ENCODE measurements around the gene TRIM8.

TRIM8 gene, protein sequence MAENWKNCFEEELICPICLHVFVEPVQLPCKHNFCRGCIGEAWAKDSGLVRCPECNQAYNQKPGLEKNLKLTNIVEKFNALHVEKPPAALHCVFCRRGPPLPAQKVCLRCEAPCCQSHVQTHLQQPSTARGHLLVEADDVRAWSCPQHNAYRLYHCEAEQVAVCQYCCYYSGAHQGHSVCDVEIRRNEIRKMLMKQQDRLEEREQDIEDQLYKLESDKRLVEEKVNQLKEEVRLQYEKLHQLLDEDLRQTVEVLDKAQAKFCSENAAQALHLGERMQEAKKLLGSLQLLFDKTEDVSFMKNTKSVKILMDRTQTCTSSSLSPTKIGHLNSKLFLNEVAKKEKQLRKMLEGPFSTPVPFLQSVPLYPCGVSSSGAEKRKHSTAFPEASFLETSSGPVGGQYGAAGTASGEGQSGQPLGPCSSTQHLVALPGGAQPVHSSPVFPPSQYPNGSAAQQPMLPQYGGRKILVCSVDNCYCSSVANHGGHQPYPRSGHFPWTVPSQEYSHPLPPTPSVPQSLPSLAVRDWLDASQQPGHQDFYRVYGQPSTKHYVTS

DNA sequence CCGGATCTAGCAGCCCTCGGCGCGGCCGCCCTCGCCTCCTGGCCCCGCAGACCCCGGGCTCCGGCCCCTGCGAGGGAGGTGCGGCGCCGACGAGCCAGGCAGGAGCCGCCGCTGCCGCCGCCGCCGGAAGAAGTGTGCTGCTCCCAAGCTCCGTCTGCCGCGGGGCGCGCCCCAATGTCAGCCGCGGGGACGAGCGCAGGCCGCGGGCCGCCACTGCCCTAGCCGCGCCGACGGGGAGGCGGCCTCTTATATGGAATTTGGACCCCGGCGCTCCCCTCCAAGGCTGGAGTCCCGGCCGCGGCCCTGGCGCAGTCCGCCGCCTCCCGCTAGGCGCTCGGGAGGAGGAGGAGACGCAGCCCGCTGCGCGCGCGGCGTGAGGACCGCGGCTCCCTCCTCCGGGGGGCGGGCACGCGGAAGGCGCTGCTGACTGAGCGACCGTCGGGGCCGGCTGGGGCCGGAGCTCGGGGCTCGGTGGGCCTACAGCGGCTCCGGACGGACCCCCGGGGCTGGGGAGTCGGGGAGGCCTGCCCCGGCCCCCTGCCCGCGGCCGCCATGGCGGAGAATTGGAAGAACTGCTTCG, at the start of gene TRIM8:
Gene TRIM8, plus strand, starts transcription at position 414 of the 580 bp plus-strand sequence. Its CDS starts 139 bp downstream, at position 553.
- peak; percentile 53 for DNase-seq (ENCODE audit: low read depth)

DNA sequence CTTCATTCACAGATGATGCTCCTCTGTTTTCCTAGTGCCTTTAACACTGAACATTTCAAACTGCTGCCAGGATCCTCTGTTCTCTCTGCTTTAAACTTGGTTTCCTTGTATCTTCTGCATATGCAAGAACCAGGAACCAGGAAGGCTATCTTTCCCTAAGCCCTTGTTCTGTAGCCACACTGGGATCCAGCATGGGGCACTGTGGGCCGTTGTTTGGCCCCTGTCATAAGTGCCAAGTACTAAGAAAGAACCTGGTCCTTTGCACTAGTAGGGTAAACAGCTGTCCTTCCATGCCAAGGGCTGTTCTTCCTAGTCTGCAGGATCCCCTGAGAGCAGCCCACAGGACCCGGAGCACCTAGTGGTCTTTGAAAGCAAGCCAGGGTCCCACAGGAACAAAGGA, 49.0 kb upstream of the TRIM8 start:
- DNase-seq (ENCODE audit: low read depth), result no peak

DNA sequence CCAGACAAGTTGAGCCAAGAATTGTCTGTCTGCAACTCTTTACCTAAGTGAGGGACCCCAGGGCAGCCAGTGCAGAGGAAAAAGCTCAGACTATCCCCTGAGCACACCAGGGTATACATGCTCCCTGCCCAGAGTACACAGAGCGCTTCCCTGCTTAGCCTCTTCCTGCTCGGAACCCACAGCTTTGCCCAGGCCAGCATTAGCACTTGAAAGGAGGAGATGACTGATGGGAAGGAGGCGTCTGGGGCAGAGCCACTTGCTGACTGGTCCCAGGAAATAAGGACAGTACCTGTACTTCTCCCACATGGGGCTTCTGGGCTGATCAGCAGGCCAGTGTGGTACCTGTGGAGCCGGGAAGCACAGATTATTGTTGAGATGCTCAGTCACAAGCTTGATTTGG, 48.4 kb upstream of the TRIM8 start:
- DNase-seq (ENCODE audit: low read depth), result no peak

DNA sequence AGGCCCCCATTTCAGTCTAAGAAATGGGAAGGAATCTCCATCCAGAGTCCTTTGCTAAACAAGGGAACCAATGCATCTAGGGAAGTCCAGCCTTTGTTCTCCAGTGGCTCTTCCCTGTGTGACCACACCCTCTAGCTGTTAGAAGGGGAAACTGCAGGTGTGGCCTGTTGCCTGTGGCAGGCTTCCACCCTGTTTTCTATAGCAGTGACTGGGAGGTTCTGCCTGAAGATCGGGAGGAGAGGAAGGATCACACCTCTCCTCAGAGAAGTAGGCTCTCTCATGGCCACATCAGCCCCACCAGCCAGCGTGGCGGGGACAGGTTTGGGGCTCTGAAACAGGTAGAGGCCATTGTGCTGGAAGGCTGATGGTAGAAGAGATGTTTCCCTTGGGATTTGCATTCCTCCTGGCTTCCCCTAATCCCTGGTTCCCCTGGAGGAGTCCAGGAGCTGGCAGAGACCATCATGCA, 47.7 kb upstream of the TRIM8 start:
- DNase-seq (ENCODE audit: low read depth), result no peak

DNA sequence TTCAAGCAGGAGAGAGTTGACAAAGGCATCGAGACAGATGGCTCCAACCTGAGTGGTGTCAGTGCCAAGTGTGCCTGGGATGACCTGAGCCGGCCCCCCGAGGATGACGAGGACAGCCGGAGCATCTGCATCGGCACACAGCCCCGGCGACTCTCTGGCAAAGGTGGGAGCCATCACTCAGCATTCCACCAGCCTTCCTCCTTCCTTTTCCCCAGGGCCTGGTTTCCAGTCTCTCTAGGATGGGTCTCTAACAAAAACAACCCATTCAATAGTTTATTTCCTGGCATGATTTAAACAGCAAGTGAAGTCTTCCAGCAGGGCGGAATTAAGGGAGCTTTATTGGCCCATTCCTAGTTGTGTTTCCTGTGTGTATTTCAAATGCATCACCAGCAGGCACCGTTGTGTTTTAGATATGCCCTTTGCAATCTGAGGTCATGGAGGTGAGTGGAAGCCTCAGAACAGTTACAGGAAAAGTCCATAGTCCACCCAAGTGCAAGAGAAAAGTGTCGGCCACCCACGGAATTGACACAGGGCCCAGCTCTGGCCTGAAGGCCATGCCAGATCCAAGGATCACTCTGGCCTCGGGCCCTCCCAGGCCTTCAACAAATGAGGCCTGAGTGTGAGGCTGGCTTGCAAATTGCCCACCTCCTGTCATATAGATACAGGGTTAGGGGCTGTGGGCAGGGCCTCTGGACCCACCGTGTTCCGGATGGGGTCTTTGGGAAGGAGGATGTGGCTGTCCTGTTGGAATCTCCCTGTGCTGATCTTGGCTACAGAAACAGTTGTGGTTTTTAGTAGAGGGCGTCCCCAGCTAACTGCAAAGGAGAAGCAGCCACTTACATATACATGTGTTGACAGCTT, 46.9 kb upstream of the TRIM8 start:
- no peak for DNase-seq (ENCODE audit: low read depth)

DNA sequence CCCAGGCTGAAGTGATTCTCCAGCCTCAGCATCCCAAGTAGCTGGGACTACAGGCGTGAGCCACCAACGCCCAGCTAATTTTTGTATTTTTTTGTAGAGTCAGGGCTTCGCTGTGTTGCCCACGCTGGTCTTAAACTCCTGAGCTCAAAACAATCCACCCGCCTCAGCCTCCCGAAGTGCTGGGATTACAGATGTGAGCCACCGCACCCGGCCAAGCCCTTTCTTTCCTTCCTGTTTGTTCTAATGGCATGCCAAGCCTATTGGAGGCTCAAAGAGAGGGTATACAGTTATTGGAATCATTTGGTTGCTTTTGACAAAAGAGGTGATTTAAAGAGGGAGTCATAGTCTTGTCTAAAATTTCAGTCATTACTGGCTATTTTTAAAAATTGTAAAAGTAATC, 46.0 kb upstream of the TRIM8 start:
- DNase-seq (ENCODE audit: low read depth), result no peak

DNA sequence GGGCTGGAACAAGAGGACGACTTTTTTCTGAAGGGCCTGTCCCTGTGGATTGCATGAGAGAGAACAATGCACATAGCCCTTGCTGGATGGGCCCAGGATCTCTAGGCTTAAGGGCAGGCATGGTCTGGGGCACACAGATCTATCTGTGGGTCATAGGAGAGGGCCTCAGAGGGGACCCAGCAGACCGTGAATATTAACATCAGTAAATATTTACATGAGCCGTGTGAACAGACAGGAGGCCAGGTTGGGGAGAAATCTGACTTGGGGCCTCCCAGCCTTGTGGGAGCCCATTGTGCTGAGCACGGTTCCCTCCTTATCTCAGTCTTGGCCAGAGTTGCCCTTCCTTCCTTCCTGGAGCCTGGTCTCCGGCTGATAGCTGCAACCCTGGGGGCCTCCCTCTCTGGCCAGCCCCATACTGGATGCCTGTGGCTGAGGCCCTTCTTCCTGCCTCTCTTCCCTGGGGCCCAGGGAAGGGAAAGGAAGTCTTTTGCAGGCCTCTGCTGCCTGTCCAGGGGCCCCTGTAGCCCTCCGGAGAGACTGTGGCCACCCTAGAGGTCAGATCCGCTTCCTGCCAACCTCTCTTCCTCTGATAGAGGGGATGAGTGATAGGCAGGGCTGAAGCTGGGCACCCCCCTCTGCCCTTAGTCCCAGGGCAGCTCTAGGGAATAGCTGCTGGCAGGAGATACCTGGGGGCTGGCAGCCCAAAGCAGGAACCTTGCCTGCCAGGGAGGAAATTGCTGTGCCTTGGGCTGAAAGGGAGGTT, 44.5 kb upstream of the TRIM8 start:
- no peak for DNase-seq (ENCODE audit: low read depth)

DNA sequence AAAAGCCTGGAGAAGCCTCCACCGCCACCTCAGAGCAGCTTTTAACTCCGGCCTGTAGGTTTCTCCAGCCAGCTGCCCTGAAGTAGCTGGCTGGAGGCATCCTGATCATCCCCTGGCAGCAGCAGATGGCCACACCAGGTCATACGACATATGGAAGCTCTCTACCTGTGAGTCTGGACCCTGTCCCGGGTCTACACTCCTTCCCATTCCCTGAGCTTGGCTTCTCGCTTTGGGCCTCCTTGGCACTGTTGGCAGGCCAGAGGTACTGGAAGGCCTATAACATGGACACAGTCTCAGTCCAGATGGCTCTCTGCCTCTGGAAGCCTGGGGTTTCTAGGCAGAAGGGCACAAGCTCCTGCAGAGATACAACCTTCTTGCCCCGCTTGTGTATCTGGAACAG, 43.5 kb upstream of the TRIM8 start:
- no peak for DNase-seq (ENCODE audit: low read depth)

DNA sequence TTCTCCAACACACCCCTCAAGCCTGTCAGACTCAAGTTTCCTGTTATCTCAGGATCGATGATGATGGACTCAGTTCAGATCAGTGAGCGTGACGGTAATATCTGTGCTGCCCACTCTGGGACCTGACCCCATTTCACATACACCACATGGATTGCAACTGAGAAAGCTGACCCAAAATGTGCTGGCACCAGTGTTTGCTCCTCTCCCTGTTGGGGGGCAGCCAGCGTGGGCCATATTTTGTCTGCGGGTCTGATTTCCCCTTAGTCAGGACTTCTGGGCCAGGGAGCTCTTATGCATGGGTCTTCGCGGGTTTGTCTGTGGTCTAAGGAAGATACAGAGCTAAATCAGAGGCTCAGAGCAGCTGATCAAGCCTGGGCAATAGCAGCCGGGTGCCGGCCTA, 42.6 kb upstream of the TRIM8 start:
- no peak for DNase-seq (ENCODE audit: low read depth)

DNA sequence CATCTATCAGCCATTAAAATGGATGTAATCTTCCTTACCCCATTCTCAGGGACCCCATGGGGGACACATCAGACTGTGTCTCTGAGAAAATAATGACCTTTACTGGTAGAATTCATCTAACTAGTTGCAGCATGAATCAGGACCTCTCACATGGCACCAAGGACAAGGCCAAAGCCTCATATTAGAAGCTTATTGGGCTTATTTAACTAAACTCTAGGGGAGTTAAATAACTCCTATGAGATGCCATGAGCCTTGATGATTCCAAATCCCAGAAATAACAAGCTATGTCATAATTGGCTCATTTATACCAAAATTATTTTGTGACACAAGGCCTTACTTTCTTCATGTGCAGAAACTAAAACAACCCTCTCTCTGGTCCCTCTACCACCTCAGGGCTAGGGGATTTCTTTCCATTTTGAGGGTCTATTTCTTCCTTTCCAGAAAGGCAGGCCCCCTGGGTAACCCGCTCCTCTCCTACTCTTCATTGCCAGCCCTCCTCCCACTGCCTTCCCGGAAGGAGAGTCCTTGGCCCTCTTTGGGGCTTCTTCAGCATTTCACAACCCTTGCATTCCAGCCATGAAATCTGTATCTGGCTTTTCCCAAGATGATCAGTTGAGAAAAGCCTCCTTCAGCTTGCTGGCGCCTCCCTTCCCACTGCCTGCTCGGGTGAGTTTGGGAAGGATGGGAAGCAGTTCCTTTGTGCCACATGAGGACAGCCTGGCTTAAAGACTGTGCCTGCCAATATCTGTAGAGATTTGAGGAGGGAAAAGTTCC, 41.8 kb upstream of the TRIM8 start:
- DNase-seq (ENCODE audit: low read depth), result no peak

DNA sequence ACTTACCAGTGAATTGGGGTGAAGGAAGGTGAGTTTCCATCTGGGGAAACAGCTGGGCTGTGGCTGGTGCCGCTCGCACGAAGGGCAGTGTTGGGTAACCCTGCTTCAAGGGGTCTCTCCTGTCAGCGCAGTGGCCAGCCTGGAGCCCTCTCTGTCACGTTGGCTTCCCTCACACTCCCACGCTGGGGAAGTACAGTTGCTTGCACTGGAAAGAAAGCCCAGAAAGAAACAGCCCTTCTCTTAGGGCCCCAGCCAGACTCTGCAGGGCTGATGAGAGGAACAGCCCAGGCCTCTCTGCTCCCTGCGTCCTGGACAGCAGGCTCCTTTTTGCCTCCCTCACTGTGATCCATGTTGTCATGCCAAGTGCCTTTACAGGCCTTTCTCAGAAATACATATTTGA, 40.3 kb upstream of the TRIM8 start:
- DNase-seq (ENCODE audit: low read depth), result no peak

DNA sequence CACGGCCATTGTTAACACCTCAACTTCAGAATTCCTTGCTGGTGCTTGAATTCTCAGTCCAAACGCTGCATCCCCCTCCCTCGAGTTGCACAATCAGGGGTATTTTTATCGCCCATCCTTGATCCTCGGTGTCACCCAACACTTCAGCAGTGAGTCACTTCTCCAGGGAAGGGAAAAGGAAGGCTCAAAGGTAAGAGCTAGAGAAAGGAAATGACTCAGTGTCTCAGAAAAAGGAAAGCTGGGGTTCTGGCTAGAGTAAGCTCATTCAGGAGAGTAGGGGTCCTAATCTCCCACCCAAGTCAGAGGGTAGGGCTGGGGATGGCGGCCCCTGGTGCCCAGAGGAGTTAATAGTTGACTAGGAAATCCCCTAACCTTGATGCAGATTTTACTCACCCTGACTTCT, 39.8 kb upstream of the TRIM8 start:
- DNase-seq (ENCODE audit: low read depth), result no peak

DNA sequence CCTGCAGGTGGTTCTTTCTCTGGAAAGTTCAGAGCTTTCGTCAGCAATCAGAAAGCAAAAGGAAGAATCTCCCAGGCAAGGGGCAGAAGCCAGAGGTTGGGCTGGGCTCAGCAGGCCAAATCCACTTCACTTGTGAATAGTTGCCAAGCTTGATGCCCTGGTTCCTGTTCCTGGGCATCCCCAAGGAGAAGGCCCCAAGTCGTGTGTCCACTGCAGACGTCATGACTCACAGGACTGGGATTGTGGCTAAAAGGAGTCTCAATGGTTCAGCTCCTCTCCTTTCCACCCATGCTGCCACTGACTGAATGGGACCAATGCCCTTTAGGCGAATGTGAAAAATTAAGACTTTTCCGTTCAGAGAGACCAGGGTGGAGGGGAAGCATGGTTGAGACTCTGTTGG, 38.6 kb upstream of the TRIM8 start:
- DNase-seq (ENCODE audit: low read depth), result no peak

DNA sequence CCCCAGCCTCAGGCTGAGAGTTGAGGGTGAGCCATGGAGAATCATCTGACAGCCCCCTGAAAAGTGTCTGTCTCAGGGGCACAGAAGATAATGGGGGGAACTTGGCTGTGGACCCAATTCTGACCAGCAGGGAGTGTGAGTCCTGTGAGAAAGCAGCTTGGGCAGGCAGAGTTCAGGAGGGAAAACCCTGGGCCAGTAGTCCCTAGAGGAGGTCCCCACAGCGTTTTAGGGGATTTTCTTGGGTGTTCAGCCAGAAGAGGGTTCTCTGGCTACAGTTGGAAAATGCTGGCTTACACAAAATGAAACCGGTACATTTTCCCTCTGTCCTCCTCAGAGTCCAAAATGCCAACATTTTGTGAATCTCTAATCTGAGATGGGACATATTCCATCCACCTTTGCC, 35.8 kb upstream of the TRIM8 start:
- no peak for DNase-seq (ENCODE audit: low read depth)

DNA sequence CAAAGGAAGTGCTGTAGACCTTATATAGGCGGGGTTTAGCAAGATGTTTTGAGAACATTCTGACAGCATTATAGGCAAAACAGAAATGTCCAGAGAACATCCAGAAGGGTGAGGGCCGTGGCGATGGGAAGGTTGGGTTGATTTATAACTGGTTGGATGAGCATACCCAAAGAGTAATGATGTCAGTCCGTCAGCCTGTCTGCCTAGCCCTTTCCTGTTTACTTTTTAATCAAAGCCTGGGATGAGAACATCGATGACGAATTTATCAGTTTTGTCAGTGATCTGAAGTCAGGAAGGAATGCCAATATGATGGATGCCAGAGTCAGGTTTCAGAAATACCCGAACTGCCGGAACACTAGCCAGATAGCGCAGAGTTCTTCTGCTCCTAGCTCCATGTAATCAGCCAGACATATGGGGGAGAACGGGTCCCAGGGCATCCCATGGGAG, 33.8 kb upstream of the TRIM8 start:
- no peak for DNase-seq (ENCODE audit: low read depth)

DNA sequence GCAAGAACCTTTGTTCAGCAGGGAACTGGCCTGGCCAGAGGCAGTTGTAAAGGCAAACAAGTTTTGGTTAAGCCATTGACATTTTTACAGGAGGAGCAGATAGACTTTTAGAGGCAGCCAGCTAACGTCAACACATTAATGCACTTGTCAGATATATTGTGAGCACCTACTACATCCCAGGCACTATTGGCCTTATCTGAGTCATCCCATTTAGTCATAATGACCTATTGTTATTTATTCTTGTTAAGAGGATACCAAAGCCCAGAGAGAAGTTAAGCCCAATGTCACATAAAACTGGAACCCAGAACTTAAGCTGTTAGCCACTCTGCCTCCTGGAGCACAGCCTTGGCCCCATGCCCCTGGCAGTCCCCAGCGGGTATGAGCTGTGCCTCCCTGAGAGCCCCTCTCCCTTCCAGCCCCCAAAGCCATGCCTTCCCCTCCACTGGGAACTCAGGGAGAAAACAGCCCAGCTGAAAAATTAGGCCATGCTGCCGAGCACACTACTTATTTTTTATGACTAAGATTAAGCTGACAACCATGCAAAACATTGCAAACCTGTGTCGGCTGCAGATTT, 32.7 kb upstream of the TRIM8 start:
- no peak for DNase-seq (ENCODE audit: low read depth)

DNA sequence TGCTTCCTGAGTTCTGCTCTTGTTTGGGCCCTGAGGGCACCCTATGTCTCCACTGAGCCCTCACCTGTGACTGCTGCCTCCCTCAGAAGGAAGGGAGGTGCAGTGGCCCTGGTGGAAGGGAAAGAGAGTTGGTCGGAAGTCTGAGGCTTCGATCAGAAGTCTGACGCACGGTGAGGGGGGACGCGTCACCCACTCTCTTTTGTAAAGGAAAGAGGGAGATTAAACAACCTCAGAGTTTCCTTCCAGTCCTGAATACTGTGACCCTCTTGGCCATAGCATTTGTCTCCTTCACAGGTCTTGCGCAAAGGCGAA, 31.4 kb upstream of the TRIM8 start:
- DNase-seq (ENCODE audit: low read depth), result peak; percentile 31

DNA sequence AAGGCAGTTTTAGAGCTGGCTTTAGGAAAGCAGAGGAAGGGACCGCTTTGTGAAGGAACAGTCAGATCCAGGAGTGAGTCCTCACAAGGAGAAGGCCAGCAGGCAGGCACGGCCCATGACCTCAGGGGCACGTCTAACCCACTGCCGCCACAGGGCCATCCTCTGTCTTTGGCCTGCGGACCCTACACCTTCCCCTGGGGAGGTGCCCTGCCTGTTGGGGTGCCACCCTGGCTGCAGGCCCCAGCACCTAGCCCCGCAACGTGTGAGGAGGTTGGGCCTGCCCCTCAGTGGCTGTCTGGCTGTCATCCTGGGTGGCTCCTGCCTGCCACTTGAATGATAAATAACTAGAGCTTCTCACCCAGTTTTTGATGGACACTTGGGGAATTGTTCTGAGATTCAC, 31.0 kb upstream of the TRIM8 start:
- DNase-seq (ENCODE audit: low read depth), result no peak

DNA sequence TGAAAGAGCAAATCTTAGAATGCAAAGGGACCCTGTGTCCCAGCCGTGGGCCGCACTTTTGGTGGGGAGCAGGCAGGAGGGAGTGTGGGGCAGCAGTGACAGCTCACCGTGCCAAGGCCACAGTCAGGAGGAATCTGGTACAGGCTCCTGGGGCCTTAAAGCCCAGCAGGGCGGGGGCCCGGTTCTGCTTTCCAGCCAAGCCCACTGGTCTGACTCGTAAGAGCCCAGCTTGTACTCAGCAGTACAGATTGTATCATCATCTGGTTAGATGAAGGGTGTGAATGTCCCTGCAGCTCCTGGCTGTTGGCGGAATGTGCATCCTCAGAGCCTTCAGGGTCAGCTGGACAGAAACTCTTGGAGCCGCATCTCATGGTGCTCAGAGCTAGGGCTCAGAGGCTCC, 30.5 kb upstream of the TRIM8 start:
- no peak for DNase-seq (ENCODE audit: low read depth)

DNA sequence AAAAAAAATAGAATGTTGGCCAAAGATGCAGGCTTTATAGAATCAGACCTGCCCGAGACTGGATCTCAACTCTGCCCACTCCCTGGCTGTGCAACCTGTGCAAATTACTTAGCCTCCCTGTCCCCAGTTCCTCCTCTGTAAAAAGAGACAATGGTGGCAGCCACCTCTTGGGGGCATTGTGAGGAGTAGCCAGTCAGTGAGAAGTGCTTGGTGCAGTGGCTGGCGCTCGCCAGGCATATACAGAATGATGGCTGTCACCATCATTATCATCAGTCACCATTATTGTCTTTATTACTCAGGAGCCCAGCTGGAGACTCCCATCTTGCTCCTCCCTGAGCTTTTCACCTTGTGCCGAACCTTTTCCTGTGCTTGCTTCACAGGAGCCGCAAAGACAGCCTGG, 29.4 kb upstream of the TRIM8 start:
- no peak for DNase-seq (ENCODE audit: low read depth)

DNA sequence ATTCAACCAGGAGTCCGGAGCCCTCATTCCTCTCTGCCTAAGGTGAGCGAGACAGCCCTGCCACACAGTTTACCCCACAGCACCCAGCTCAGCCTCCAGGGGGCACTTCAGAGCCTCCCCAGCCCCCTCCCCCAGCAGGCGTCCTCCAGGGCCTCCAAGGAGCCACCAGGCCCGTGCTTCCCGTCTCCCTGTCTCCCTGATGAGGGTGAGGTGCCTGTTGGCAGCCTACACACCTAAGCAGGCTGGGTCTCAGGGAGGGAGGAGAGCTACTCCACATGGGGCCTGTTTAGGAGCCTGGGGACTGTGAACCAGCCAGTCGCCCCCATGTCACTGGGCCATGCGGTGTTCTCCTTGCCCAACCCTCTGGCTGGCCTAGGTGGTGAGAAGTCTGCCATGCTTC, 28.9 kb upstream of the TRIM8 start:
- DNase-seq (ENCODE audit: low read depth), result peak; percentile 20
